Fibroblast of skin of left quadriceps (primary cell): ENCODE results near the gene SPTB.
A peak's percentile ranks its signal among the peaks of the same experiment; 100 is the strongest.

Experiments
- DNase-seq, 2 experiments: peaks; one replicate each; pipeline ENCODE4 v3.0.0-alpha.2; 2013; ENCODE audit warnings: low read depth in 2 of 2

Gene SPTB

DNA sequence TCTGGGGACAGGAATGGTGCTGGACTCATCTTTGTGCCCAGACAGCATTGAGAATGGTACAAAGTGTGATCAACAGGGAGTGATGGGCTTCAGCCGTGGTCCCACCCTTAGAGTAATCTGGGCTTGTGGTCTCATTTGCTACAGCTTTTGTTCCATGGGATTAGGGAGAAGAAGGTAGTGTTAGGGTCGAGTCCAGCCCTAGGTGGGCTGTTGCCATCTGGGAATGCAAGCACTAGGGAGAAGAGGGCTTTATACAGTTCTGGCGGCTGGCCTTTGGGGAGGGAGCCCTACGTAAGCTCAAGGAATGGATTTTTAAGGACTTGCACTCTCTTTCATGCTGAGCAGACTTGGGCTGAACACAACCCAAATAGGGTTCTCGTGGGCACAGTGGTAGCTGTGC lies 170.6 kb downstream of the SPTB start:
- no peak for DNase-seq

DNA sequence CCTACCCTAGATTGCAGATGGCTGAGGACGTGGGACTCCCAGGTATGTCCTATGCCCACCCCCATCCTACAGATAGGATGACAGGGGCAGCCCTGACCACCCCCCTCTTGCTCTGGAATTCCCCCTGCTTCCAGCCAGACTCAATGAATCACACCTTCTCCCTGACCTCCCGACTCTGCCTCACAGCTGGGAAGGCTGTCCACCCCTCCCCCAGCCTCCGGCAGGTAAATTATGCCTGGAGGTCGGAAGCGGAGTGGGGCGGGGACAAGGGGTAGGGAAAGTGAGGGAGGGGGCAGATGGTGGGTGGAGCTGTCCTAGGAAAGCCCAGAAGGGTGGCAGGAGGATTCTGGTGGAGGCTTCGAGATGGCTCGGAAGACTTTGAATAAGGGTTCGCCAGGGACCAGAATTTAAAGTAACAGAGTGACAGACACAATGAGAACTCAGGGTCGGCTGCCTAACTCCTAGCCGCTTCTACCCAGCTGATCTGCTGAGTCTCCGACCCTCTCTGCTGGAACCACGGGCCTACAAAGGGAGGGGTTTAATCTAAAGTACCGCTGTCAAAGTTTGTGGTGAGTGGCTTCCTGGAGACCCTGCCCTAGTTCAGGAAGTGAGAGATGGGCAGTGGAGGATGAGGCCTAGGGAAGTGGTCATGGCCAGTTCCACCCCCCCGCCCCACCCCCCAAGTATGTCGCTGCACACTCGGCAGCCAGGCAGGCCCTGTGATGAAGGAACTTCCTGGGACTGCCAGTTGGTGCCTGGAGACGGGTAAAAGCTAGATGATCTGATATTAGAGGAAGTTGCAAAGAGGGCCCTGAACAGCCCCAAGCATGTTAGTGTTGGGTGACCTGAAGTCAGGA lies 171.3 kb downstream of the SPTB start:
- DNase-seq = no peak

DNA sequence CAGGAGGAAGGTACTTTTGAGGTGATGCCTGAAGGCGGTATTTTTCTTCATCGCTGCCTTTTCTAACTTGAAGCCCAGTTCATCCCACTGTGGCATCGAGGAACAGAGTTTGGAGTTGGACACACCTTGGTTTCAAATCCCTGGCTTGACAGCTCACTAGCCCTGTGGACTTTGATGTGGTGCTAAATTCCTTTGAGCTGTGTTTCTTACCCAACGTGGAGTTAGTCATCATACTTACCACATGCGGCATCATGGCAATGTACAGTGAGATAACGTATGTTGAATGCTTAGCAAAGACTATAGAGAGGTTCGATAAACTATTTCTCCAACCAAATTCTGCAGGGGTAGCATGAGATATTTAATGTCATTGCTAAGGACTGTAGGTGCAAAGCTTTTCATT lies 172.0 kb downstream of the SPTB start:
- DNase-seq = peak; percentile 64 to 71

DNA sequence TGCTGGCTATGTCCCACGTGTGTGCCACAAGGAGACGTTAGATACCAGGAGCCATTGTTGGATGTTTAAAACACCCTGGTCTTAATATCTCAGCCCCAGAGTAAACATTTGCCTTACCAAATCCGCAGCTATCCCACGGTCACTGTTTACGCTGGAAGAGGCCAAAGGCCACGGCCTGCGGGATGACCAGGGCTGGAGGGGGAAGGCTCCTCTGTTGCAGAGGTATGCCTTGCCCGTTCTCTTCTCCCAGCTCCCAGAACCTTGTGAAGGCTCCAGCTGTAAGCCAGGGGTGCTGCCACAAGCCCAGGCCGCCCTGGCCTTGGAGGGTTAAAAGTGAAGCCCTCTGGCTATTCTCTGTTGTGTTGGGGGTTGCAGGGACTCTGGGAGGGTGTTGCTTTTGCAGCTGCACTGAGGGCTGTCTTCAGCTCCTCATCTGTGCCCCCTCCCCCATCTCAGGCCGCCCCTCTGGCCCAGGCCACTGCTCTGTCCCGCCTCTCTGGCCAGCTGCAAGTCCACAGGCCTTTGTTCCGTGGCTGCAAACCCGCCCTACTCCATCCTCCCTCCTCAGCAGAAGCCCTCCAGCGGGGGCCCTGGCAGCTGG lies 173.0 kb downstream of the SPTB start:
- no peak for DNase-seq

DNA sequence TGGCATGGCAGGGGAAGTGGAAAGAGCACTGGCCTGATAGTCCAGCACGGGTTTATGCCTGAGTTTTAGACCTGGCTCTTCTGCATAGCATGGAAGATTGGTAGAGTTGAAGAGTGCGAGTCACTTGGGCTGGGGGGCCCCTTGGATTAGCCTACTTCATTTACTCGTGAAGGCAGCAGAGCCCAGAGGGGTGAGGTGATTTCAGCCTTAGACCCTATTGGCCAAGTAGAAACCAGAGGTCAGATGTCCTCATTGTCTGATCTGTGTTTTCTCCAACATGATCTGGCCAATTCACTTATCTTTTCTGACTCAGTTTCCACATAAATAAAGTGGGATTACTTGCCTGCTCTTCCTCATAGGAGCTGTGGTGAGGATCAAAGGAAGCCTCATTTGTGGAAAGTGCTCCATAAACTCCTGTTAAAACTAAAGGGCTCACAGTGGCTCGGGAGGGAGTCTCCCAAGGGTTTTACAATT lies 173.6 kb downstream of the SPTB start:
- no peak for DNase-seq

DNA sequence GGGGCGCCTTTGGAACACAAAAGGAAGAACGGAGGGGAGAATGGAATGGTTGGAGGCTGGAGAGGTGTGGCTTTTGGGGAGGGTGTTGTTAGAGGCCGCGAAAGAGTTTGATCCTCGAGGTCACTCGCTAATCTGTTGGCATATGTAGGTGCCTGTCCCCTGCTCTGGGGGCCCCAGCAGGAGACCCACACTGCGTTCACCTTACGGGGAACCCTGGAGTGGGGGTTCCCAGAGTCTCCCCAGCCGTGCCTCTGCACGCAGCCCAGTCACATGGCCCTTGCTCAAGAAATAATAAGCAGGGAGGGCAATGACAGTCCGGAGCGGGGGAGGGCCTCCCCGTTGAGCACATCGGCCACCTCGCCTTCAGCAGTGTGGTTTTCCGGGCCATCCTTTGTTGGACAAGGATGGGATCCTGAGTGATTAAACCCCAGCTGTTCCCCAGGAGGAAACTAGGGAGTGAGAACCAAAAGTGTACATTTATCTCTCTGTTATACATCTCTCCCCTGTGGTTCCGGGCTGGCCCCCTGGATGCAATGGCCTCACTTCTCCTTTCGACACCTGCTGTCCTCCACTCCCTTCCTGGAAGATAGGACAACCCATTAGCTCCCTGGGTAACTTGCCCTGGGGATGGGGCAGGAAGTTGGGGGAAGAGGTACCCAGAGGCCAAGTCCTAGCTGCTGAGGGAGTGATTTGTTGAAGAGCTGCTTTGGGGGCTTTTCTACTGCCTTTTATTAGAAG lies 174.2 kb downstream of the SPTB start:
- no peak for DNase-seq

DNA sequence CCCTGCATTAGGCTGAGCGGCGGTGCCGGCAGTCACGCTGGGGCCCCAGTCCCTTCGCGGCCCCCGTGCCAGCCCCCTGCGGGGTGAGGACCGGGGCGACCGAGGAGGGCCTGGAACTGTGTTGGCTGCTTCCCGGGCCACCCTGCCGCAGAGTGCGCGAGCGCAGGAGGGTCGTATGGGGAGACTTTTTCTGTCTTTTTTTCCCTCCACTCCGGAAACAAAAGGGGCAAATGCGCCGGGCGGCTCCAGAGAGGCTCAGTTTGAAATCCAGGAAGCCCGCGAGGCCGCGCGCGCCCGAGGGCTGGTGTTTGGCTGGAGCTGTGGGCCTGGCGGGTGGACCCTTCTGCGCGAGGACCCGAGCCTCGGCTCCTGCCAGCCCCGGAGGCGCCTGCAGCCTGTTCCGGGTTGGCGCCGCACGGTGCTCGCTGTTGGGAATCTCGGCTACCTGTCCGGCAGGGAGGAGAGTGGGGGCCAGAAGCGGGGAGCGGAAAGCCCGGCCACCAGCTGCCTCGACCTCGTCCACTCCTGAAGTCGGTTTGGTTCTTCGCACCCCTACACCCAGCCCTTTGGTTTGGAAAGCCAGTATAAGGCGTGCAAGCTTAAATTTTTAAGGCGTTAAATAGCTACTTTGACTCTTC lies 174.8 kb downstream of the SPTB start:
- no peak for DNase-seq

DNA sequence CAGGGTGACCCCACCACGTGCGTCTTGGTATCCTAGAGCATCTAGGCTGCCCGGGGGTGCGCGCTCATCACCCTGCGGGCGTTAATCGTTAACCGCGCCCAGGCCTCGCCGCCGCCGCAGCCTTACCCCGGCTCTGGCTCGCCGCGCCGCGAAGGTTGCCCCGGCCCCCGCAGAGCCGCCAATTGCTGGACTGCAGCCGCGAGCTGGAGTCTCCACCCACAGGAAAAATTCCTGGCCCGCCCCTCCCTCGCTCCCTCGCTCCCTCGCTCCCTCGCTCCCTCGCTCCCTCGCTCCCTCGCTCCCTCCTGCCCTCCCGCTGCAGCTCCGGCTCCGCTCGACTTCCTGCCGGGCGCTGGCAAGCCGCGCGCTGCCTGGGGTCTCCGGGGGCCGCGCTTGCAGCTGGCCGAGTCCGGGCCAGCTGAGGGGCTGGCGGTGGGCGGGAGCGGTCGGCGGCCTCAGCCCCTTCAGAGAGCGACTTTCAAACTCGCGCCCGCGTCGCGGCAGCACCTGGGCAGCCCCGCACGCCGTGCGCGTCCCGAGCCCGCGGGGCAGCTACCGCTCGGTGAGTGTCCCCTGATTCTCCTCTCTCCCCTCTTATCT lies 175.5 kb downstream of the SPTB start, which contains the start of gene PLEKHG3:
TSS of gene PLEKHG3 (plus strand) at position 282 of the 600 bp plus-strand sequence. CDS start 23,208 bp downstream, outside the sequence.
- peak; percentile 35 to 45 for DNase-seq

DNA sequence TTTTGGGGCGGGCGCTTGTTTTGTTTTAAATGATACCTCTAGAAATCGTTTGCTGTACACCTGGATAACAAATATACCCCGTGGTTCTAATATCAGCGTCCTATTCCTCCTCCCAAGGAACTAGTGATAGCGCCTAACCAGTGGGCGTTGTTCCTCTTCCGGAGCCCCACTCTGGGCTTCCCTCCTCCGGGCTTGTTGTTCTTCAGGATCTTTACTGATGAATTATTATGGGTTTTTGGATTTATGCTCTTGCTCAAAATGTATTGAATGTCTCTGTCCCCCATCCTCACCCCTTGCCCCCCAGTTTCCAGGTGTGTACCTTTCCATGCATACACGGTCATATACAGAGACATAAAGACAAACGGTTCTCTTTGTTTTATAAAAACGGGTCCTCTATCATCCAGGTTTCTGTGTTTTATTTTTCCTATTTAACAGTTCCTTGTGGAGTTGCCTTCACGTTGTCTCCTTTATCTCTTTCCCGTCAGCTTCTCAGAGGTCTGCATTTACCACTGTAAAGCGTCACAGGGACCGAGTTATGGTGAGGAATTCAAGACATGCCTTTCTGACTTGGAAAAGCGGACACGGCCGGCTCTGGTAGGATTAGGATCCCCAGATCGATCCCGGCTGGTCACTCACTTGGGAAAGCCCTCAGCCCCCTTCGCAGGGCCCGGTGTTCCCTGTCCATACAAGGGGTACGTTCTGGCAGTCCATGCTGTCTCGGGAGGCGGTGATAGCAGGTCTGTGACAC lies 176.1 kb downstream of the SPTB start:
- DNase-seq = no peak

DNA sequence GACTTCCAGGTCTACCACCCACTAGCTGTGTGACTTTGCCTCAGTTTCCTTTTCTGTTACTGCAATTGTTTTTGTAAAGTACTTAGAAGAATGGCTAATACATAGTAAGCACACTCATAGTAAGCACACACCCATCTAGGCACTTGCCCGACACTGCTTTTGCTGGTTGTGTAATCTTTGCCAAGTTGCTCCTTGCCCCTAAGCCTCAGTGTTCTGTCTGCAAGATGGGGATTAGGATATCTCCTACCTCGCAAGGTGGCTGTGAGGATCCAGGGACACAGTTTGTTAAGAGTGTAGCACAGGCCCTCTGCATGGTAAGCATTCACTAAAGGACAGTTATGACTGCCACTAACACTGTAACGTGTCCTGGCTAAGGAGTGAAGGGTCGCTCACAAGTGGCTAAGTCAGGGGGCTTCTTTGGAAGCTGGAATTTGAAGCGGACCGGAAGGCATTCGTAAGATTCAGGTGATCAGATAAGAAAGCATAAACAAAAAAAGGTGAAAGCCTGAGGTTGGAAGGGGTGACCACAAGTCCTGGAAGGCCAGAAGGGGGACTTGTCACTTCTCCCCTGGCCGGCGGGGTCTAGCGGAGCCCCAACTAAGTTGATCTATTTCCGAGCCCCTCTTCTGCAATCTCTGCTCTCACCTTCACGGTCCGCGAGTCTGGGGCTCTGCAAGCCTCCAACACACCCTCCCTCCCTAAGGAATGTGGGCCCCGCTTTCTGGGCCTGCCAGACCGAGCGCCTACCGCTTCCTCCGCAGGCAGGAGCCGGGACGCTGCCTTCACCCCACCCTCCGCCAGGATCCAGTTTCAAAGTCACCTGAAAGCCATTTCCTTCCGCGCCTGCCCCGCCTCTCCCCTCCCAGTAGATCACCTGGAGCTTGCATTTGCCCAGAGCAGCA lies 177.0 kb downstream of the SPTB start:
- DNase-seq = no peak

DNA sequence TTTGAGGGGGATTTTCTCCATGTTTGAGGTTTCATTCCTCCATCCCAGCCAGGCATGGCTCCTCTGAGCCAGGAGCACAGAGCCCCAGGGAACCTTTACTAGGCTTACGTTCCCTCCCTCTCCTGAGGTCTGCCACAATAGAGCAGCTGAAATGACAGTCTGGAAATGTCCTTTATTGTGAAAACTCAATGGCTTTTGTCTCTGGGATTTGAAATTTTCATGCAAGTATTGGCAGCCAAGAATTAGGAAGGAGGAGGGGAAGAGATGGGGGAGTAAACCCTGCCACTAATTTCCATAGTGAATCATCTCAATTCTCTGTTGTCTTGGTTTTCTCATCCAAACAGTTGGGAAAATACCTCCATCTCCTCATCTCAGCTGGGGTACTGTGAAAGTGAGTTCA lies 178.0 kb downstream of the SPTB start:
- DNase-seq = no peak

DNA sequence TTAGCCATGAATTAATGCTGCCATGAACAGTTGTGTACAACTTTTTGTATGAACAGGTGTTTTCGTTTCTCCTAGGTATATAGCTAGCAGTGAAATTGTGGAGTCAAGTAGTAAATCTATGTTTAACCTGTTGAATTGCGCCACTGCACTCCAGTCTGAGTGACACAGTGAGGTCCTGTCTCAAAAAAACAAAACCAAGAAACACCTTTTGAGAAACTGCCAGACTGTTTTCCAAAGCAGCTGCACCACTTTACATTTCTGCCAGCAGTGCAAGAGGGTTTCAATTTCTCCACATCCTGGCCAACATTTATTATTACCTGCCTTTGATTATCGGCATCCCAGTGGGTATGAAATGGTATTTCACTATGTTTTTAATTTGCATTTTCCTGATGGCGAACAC lies 178.8 kb downstream of the SPTB start:
- DNase-seq = no peak

DNA sequence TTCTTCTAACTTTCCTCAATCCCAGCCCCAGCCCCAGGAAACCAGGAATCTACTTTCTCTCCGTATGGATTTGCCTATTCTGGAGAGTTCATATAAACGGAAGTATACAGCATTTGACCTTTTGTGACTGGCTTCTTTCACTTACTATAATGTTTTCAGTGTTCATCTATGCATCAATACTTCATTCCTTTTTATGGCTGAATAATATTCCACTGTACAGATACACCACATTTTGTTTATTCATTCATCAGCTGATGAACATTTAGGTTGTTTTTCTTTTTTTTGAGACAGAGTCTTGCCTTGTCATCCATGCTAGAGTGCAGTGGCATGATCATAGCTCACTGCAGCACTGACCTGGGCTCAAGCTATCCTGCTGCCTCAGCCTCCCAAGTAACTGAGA lies 179.4 kb downstream of the SPTB start:
- no peak for DNase-seq

DNA sequence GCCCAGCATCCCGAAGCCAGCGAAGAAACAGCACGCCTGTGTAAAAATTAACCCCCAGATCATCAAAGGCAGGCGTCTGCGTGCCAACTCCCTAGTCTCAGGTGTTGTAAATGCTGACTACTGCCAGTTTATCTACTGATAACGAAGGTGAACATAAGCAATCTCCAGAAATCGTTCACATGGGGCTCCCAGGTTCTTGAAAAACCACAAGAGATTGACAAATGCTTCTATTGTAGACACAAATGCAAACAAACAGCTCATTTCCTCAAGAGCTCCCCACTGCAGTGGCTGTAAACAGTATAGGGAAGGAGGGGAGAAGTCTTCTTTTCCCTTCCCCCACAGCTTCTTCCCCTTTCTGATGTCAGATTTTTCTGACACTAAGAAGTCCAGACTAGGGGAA lies 180.8 kb downstream of the SPTB start:
- DNase-seq = no peak

DNA sequence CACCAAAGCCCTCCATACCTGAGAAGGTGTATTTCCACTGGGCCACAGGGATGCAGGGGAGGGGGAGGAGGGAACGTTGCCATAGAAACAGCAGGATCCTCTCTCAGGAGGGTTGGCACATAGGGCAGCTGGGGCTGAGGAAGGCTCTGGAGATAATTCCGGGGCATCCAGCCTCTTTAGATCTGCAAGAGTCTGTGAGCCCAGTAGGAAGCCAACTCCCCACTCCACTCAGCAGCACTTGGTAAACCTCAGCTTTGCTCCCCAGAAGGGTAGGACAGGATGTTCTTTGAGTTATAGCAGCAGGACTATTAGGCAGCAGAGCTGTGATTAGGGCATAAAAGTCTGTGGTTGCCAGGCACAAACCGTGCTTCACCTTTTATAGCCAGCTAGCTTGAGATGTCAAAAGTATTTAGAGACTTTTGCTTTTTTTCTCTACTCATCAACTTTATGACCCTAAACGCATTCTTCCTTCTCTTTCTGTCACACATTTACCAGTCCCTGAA lies 183.3 kb downstream of the SPTB start:
- no peak for DNase-seq
